ENCODE data around the gene A4GALT. TPM values are rescaled to one million over a fixed set of nuclear protein-coding genes. Genes with fewer than 3 reads are reported as not detected.

The A4GALT gene
- total RNA-seq, 1 donor from 2014 or later: 32.8 TPM

GRCh38 chr22:42688241-42689211 lies 32.1 kb downstream of the A4GALT start:
- Mint-ChIP-seq H3K27ac (ENCODE audit: unreplicated experiment) (peak overlapping the region; percentile 89), H3K9me3 (ENCODE audit: unreplicated experiment) (no peaks in the 10 kb centered on the region), H3K4me3 (ENCODE audit: unreplicated experiment) (peak overlapping the region; percentile 45), H3K36me3 (ENCODE audit: unreplicated experiment) (peaks cover 8% of the 10 kb centered on the region), H3K4me1 (ENCODE audit: unreplicated experiment) (peaks cover 55% of the 10 kb centered on the region), H3K27me3 (ENCODE audit: unreplicated experiment) (no peaks in the 10 kb centered on the region)
- TF ChIP-seq, protein P1, sequence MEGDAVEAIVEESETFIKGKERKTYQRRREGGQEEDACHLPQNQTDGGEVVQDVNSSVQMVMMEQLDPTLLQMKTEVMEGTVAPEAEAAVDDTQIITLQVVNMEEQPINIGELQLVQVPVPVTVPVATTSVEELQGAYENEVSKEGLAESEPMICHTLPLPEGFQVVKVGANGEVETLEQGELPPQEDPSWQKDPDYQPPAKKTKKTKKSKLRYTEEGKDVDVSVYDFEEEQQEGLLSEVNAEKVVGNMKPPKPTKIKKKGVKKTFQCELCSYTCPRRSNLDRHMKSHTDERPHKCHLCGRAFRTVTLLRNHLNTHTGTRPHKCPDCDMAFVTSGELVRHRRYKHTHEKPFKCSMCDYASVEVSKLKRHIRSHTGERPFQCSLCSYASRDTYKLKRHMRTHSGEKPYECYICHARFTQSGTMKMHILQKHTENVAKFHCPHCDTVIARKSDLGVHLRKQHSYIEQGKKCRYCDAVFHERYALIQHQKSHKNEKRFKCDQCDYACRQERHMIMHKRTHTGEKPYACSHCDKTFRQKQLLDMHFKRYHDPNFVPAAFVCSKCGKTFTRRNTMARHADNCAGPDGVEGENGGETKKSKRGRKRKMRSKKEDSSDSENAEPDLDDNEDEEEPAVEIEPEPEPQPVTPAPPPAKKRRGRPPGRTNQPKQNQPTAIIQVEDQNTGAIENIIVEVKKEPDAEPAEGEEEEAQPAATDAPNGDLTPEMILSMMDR (IDR thresholded peaks at IDR 0.05): no peak
- peak; percentile 93 for DNase-seq (ENCODE audit: extremely low spot score, unreplicated experiment)

GRCh38 chr22:42686756-42687491 lies 33.7 kb downstream of the A4GALT start:
- Mint-ChIP-seq H3K27me3 (ENCODE audit: unreplicated experiment) (no peaks in the 10 kb centered on the region), H3K9me3 (ENCODE audit: unreplicated experiment) (no peaks in the 10 kb centered on the region), H3K36me3 (ENCODE audit: unreplicated experiment) (peaks cover 8% of the 10 kb centered on the region), H3K4me1 (ENCODE audit: unreplicated experiment) (peaks cover 61% of the 10 kb centered on the region), H3K27ac (ENCODE audit: unreplicated experiment) (peak overlapping the region; percentile 57), H3K4me3 (ENCODE audit: unreplicated experiment) (peak overlapping the region; percentile 44)
- TF ChIP-seq, protein P1 (IDR thresholded peaks at IDR 0.05): no peak
- no peak for DNase-seq (ENCODE audit: extremely low spot score, unreplicated experiment)

DNA sequence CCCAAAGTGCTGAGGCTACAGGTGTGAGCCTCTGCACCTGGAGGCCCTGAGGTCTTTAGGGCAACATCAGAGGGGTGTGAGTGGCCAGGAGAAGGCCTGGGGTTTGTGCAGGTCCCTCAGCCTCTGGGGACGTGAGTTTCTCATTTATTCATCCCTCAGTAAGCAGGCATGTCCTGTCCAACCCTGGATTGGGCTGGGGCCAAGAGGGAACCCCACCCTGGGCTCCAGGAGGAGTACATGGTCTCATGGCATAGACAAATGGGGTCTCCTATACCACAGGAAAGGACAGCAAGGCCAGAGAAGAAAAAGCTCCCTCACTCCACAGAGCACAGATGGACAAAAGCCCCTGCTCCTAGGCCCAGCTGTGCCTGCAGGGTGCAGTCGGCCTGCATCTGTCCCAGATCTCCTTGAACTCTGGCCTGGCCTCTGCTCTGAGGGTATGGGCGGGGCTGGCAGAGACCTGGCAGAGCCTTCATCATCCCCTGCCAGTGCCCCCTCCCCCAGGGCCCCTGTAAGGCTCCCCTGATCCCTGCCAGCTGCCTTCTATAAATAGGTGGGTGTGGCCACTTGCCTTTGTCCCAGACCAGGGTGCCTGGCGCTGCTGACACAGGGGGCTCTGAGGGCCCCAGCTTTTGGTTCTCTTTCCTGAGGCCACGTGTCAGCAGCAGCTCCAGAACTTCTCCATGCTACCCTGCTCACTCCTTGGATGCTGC lies 34.6 kb downstream of the A4GALT start:
- no peak for DNase-seq (ENCODE audit: extremely low spot score, unreplicated experiment)
- TF ChIP-seq, protein P1 (IDR thresholded peaks at IDR 0.05): no peak
- H3K27me3 Mint-ChIP-seq (ENCODE audit: unreplicated experiment): no peaks in the 10 kb centered on the region
- peaks cover 61% of the 10 kb centered on the region for H3K4me1 Mint-ChIP-seq (ENCODE audit: unreplicated experiment)
- peak overlapping the region; percentile 57 for H3K27ac Mint-ChIP-seq (ENCODE audit: unreplicated experiment)
- no peaks in the 10 kb centered on the region for H3K9me3 Mint-ChIP-seq (ENCODE audit: unreplicated experiment)
- peak overlapping the region; percentile 44 for H3K4me3 Mint-ChIP-seq (ENCODE audit: unreplicated experiment)
- peaks cover 7% of the 10 kb centered on the region for H3K36me3 Mint-ChIP-seq (ENCODE audit: unreplicated experiment)

DNA sequence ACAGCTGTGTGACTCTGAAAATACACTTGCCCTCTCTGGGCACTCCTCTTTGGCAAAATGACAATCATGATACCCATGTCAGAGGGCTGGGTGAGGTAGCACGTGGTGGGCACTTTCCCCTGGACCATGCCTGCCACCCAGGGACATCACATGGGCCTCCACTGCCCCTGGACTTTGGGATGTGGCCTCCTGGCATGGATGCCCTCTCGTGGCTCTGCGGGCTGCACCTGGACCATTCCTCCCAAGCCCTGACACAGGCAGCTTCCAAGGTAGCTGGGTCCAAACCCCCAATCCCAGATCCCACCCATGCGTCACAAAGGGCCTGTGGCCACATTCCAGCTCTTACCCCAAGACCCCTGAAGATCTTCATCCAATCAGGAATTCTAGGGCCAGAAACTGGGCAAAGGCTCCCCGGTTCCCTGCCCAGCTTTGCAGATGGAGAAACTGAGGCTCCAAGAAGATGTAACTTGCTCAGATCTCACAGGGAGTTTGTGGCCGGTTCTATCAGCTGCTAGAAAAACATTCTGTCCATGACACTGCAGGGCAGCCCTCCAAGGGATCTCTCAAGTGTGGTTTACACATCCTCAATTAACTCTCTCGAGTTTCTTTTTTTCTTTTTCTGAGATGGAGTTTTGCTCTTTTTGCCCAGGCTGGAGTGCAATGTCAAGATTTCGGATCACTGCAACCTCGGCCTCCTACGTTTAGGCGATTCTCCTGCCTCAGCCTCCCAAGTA lies 36.0 kb downstream of the A4GALT start:
- H3K4me1 Mint-ChIP-seq (ENCODE audit: unreplicated experiment): peaks cover 64% of the 10 kb centered on the region
- no peaks in the 10 kb centered on the region for H3K27me3 Mint-ChIP-seq (ENCODE audit: unreplicated experiment)
- TF ChIP-seq, protein P1 (IDR thresholded peaks at IDR 0.05): no peak
- peaks cover 4% of the 10 kb centered on the region for H3K36me3 Mint-ChIP-seq (ENCODE audit: unreplicated experiment)
- no peak for DNase-seq (ENCODE audit: extremely low spot score, unreplicated experiment)
- H3K4me3 Mint-ChIP-seq (ENCODE audit: unreplicated experiment): no peak overlapping the region
- H3K27ac Mint-ChIP-seq (ENCODE audit: unreplicated experiment): no peak overlapping the region
- H3K9me3 Mint-ChIP-seq (ENCODE audit: unreplicated experiment): no peaks in the 10 kb centered on the region

Measured in osteocyte (in vitro differentiated cells).